Measurements from ENCODE around the gene ELF1.

- TF ChIP-seq, protein P1, sequence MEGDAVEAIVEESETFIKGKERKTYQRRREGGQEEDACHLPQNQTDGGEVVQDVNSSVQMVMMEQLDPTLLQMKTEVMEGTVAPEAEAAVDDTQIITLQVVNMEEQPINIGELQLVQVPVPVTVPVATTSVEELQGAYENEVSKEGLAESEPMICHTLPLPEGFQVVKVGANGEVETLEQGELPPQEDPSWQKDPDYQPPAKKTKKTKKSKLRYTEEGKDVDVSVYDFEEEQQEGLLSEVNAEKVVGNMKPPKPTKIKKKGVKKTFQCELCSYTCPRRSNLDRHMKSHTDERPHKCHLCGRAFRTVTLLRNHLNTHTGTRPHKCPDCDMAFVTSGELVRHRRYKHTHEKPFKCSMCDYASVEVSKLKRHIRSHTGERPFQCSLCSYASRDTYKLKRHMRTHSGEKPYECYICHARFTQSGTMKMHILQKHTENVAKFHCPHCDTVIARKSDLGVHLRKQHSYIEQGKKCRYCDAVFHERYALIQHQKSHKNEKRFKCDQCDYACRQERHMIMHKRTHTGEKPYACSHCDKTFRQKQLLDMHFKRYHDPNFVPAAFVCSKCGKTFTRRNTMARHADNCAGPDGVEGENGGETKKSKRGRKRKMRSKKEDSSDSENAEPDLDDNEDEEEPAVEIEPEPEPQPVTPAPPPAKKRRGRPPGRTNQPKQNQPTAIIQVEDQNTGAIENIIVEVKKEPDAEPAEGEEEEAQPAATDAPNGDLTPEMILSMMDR (IDR thresholded peaks at IDR 0.05), result no peak
- no peak for TF ChIP-seq POLR2A (IDR thresholded peaks at IDR 0.05)
Observed at GRCh38 chr13:40996426-40997092, 22.6 kb downstream of the ELF1 start.
